ENCODE data around the gene DCST2.

DNA sequence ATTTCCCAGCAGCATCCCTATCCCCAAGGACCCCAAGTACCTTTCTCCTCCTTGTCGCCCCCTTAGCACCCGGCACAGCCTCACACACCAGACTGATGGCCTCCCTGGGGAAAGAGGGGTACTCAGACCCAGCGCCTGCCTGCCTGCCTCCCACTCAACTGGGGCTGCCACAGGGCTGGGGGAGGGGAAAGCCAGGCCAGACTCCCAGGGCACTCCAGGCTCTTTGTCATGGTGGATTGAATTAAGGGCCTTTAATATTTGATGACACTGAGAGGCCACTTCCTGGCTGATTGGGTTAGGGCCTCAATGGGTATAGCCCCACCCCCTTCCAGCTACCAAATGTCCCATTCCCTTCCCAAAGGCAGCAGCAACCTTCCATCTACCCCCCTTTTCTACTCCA is 64.8 kb downstream of the DCST2 start:
- TF ChIP-seq CTCF (IDR thresholded peaks at IDR 0.05; ENCODE audit: control extremely low read depth in 1 of 3, insufficient read depth in 1 of 3, low read depth in 1 of 3, low read length in 3 of 3), result no peak
- no peak for TF ChIP-seq SUZ12 (IDR thresholded peaks at IDR 0.05; ENCODE audit: low read length)
- no peak for TF ChIP-seq POLR2A (IDR thresholded peaks at IDR 0.05; ENCODE audit: control extremely low read depth in 1 of 2, low read depth in 2 of 2, low read length in 2 of 2)
- no peak for TF ChIP-seq RBBP5 (IDR thresholded peaks at IDR 0.05; ENCODE audit: borderline replicate concordance, low read depth, low read length)
- no peak for TF ChIP-seq JUN (IDR thresholded peaks at IDR 0.05; ENCODE audit: low read depth, low read length)
- no peak for TF ChIP-seq JUND (IDR thresholded peaks at IDR 0.05; ENCODE audit: low read length)
- no peak for TF ChIP-seq MAX (IDR thresholded peaks at IDR 0.05)
- TF ChIP-seq EGR1 (IDR thresholded peaks at IDR 0.05; ENCODE audit: borderline replicate concordance, low read depth, low read length), result no peak
- TF ChIP-seq EZH2 (IDR thresholded peaks at IDR 0.05; ENCODE audit: low read depth, low read length, severe bottlenecking), result no peak
- no peak for TF ChIP-seq SIN3A (conservative IDR thresholded peaks at IDR 0.05 in 1 of 2, IDR thresholded peaks at IDR 0.05 in 1 of 2; ENCODE audit: low read depth in 1 of 2, low read length in 2 of 2)
- TF ChIP-seq POU5F1 (IDR thresholded peaks at IDR 0.05; ENCODE audit: low read depth, low read length), result no peak

All from H1 (cell line).